Hepatic stellate cell (primary cell): ENCODE measurements around the gene FRS3.
"Not testable (repeated sequence)": the region's sequence is repeated elsewhere in the genome, so short reads cannot be mapped to it uniquely, and the experiment has no call there.

Experiments used
- DNase-seq: peaks from one replicate; pipeline ENCODE4 v3.0.0; 2011; ENCODE audit warnings: low spot score

Gene FRS3

DNA sequence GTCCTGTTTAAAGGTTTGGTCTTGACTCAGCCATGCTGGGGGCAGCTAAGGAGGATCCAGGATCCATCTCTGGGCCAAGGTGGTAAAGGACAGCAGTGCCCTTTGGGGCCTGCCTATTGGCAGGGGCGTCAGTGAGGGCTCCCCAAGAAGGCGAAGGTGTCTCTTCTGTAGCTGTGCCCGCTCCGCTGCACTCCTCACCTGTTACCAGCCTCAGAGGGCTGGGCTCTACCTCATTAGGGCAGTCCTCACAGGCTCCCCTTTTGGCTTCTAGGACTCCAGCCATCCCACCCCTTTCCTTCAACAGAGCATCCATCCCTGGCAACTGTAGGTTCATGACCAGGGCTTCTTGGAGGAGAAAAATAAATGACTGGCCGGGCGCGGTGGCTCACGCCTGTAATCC lies 10.3 kb downstream of the FRS3 start:
- DNase-seq = no peak

GRCh38 chr6:41768545-41769308 lies 11.0 kb downstream of the FRS3 start:
- no peak for DNase-seq

DNA sequence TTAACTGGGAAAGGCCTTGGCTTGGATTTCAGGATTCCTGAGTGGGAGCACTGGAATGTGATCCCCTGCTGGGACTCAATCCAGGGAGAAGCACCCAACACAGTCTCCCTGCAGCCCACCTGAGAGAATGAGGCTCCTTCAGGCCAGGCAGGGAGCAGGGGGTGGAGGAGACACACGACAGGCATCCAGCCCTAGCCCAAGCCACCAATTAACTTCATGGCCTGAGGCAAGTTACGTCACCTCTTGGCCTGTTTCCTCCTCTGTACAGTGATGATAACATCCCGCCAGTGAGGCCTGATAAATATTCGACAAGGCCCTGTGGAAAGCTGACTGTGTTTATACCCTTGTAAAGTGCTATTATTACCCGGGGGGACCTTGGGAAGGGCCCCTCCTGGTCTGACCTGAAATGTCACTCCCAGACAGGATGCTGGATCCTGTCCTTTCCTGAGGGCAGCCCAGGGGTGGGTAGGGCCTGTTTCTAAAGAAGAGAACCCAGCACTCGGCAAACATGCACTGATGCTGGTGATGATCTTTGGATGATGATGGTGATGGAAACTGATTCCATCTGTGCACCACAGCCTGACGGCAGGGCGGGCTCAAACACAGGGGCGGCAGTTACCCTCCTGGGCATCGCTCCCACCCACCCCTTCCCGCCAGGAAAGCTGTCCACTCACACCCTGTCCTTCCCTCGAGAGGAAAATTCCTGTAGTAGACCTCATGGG lies 12.4 kb downstream of the FRS3 start:
- DNase-seq = peak; percentile 49

DNA sequence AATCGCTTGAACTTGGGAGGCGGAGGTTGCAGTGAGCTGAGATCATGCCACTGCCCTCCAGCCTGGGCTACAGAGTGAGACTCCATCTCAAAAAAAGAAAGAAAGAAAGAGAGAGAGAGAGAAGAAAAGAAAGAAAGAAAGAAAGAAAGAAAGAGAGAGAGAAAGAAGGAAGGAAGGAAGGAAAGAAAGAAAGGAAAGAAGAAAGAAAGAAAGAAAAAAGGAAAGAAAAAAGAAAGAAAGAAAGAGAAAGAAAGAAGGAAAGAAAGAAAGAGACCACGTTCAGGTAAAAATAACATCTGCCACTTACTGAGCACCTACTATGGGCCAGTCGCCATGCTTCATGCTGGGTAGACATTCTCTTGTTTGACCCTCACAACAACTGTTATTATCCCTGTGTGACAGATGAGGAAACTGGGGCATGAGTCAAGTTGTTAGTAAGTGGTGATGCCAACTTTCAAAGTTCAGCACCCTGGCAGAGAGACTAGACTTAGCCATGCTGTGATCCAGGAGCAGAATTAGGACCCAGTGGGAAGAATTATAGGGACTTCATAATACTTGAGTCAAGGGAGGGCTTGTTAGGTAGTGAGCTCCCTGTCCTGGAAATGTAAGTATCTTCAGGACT lies 13.5 kb downstream of the FRS3 start:
- DNase-seq = not testable (repeated sequence)

GRCh38 chr6:41763470-41763869 lies 16.2 kb downstream of the FRS3 start:
- DNase-seq = no peak

GRCh38 chr6:41759905-41760579 lies 19.7 kb downstream of the FRS3 start:
- DNase-seq = no peak

- no peak for DNase-seq
Observed at GRCh38 chr6:41759106-41759904, 20.4 kb downstream of the FRS3 start.

GRCh38 chr6:41758641-41759035 lies 21.1 kb downstream of the FRS3 start:
- DNase-seq = no peak

DNA sequence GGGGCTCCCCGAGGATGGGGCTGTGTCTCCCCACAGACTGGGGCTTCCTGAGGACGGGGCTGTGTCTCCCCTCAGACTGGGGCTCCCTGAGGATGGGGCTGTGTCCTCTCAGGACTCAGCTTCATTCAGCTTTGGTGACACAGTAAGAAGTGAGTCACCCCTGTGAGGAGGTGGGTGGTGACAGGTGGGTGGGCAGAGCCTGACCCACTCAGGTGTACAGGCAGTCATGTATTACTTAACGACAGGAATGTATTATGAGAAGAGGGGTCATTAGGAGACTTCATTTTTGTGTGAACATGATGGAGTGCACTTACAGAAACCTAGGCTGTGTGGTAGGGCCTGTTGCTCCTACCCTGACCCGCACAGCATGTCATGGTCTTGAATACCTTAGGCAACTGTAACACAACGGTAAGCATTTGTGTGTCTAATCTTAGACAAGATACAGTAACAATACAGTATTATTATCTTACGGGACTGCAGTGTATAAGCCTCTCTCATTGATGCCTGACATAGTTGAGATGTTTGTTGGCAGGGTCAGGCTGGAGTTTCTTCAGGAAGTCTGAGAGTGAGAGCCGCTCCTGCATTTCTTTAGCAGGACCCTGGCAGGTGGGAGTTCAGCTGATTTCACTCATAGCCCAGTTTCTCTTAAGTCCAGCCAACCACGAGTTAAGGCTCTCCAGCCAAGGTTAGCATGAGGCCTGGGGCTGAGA lies 21.6 kb downstream of the FRS3 start:
- no peak for DNase-seq

DNA sequence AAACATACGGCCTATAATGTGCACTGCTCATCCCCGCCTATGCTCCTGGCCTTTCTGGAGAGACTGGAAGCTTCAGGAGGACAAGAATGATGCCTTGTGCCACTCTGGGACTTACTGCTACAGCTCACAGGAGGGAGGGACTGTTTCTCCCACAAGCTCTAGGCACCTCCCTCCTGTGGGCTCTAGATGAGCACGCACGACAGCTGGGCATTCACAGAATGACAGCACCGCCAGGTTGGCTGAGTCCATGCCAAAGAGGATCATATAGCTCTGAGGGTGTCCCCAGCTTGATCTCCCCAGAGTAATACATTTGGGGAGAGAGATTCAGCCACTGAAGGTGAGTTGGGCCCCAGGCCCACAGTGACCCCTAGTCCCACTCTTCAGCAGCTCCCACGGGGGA lies 22.4 kb downstream of the FRS3 start:
- DNase-seq = no peak

DNA sequence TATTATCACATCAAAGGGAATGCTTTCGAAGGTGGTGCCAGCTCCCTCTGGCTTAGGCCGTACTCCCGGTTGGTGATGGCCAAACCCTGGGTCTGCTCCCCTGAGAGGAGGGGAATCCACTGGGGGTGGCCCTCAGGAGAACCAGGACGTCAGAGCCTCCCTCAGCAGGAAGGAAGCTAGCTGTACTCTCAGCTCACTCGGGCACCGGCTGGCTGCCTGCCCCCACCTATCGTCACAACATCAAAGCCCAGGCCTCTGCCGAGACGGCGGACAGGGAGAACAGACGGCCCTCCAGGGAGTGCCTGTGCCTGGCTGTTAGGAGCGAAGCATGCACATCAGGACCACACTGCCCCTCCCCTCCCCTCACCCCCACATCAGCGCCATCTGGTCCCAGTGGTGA lies 23.3 kb downstream of the FRS3 start:
- DNase-seq = no peak

GRCh38 chr6:41755895-41756294 lies 23.8 kb downstream of the FRS3 start:
- DNase-seq = no peak

DNA sequence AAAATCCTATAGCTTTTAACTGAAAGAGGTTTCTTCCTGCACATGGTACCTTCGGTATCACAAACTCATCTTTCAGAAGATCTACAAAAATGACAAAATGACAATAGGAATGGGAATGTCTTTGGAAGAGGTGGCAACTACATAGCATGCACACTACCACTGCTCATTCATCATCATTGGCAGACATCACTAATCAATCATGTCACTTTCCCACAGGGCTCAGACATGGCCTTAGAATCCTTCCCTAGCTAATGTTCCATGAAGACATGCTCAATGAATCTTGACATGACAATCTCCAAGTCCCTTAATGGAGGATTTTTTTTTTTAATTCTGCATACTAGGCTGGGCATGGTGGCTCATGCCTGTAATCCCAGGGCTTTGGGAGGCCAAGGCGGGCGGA lies 29.3 kb downstream of the FRS3 start:
- DNase-seq = no peak

DNA sequence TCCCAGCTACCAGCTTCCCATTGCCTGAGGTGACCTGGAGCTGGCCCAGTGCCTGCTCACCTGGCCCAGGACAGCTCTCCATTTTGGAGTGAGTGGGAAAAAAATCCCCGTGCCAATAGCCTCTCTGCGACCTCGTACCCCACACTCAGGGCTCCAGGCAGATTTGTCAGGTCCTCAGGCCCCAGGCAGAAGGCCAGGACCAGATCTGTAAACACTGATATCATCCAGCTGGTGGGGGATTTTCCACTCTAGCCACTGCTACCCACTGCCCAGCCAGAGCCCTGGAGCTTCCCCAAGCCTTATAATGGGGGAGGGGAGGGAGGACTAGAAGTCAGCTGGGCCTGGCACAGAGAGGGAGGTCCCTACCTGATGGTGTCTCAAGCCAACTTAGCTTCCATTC lies 31.2 kb downstream of the FRS3 start:
- no peak for DNase-seq

DNA sequence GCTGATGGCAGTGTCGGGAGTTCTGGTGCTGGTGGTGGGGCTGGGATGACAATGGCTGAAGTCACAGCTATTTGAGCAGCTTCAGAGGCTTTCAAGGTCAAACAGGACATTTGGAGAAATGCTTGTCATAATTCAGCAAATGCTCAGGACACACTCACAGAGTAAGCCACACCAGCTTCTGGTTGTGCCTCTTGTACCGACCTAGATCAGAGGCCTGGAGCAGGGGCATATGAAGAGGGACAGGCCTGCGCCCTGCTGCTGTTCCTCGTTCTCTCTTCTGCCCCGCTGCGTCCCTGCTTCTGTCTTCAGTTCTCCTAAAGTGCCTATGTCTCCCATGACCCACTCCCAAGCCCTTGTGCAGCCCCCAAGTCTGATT lies 31.6 kb downstream of the FRS3 start:
- no peak for DNase-seq

GRCh38 chr6:41747256-41748101 lies 32.2 kb downstream of the FRS3 start, which contains the start of gene PGC:
Gene PGC, minus strand, starts transcription at chr6:41747397. Its CDS starts 63 bp downstream, at chr6:41747334.
- DNase-seq = no peak

DNA sequence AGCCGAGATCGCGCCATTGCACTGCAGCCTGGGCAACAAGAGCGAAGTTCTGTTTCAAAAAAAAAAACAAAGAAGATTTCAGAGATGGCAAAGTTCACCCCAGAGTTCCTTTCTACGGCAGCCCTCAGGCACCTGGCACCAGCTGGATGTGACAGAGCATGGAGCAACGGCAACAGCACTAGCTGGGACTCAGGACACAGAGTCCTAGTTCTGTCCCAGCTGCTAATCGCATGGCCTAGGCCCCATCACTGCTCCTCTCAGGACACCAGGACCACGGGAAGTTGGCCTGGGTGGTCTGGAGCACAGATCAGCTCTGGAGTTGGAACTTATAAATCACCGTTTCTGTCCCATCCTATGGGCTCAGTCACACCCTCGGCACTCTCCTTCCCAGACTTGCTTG lies 33.6 kb downstream of the FRS3 start:
- no peak for DNase-seq

- no peak for DNase-seq
Observed at GRCh38 chr6:41744236-41744787, 35.4 kb downstream of the FRS3 start.

DNA sequence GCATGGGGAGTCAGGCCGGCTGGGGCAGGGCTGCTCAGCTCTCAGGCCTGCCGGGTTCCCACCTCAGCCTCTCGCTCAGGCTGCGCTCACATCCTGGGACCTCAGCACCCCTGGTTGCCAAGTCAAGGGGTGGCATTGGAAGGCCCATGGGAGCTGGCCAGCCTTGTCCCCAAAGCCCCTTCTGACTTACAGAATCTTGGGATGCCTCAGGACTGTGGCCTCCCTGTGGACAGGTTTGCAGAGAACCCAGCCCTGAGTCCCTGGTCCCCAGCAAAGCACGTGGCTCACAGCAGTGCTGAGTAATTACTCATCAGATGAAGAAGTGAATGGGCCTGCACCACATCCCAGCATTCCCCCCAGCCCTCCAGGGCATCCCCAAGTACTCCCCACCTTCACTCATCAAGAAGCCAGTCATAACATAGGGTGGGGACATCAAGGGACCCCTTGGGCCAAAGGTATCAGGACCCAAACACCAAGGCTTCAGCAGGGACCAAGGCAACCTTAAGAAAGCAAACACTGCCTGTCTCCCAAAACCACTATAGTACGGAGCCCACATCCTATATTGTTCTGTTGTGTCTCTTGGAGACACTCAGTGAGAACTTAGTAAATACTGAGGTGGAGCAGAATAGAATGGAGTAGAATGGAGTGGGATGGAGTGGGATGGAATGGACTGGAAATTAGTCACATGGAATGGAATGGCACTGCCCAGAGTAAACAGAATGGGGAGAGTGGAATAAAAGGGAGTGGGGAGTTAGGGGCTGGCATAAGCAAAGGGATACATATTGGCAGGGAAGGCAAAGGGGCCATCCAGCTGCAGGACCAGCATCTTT lies 36.1 kb downstream of the FRS3 start:
- no peak for DNase-seq
